ENCODE results near the gene AP1S1.

DNA sequence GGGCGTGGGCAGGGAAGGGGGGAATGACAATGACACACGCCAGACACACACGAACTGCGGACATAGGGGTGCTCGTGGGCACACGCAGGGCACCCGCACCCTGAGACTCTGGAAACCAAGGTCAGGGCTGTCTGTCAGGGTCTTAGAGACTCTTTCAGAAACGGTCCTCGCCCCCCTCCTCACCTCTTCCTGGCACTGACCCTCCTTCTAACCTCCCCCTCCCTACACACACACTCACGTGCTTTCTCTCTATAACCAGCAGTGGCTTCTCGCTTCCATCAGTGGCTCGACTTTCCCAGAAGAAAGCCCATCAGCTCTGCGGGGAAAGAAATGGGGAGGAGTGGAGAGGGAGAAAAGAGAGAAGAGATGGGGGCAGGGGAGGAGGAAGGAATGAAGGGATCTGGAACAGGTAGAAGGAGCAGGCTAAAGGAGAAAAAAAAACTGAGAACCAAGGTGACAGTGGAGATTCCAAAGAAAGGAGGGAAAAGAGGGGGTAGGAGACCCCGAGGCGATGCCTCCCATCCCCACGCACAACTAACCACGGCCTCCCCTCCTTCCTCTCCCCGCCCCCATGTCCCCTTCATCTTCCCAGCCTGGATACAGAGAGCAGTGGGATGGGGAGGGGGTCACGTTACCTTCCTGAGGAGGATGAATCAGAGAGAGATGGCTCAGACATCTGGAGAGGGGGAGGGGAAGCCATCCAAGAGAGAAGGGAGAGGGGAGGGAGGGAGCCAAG is 12.8 kb downstream of the AP1S1 start:
- TF ChIP-seq, protein P1, sequence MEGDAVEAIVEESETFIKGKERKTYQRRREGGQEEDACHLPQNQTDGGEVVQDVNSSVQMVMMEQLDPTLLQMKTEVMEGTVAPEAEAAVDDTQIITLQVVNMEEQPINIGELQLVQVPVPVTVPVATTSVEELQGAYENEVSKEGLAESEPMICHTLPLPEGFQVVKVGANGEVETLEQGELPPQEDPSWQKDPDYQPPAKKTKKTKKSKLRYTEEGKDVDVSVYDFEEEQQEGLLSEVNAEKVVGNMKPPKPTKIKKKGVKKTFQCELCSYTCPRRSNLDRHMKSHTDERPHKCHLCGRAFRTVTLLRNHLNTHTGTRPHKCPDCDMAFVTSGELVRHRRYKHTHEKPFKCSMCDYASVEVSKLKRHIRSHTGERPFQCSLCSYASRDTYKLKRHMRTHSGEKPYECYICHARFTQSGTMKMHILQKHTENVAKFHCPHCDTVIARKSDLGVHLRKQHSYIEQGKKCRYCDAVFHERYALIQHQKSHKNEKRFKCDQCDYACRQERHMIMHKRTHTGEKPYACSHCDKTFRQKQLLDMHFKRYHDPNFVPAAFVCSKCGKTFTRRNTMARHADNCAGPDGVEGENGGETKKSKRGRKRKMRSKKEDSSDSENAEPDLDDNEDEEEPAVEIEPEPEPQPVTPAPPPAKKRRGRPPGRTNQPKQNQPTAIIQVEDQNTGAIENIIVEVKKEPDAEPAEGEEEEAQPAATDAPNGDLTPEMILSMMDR (IDR thresholded peaks at IDR 0.05), result no peak
- TF ChIP-seq EP300 (IDR thresholded peaks at IDR 0.05) (no peak), POLR2A (IDR thresholded peaks at IDR 0.05) (no peak)

All from upper lobe of left lung (tissue), 4 donors.